A549 (cell line): Measurements from ENCODE around the gene PLA2G4B.

Source experiments
- CTCF ChIP-seq: fragments of >200 bp; sonication (Bioruptor Twin); formaldehyde crosslinking; IDR thresholded peaks from 3 replicates; pipeline ENCODE4 v1.5.1; 2016
- POLR2A ChIP-seq: IDR thresholded peaks from 2 replicates; pipeline ENCODE4 v1.6.1; 2012; ENCODE audit warnings: mild to moderate bottlenecking, low read length
- RCOR1 ChIP-seq: fragments of 150-350 bp; IDR thresholded peaks from 2 replicates; pipeline ENCODE4 v1.6.1; 2014; ENCODE audit warnings: antibody characterized with exemption, low read length, low read depth

- TF ChIP-seq CTCF (no peak), POLR2A (no peak), RCOR1 (no peak)
Observed at GRCh38 chr15:41878355-41878699, 39.7 kb downstream of the PLA2G4B start.
